NB4 (cell line): Measurements from ENCODE around the gene FGF14.

Experiments
- POLR2A ChIP-seq: IDR thresholded peaks from 2 replicates; pipeline ENCODE4 v1.6.1; 2011; ENCODE audit warnings: mild to moderate bottlenecking; ENCODE audit not compliant: insufficient read length; ENCODE audit errors: extremely low read depth
- TF ChIP-seq, protein P1 (sequence below): IDR thresholded peaks from one replicate; pipeline ENCODE4 v1.5.1; 2012; ENCODE audit warnings: low read depth, low read length

DNA sequence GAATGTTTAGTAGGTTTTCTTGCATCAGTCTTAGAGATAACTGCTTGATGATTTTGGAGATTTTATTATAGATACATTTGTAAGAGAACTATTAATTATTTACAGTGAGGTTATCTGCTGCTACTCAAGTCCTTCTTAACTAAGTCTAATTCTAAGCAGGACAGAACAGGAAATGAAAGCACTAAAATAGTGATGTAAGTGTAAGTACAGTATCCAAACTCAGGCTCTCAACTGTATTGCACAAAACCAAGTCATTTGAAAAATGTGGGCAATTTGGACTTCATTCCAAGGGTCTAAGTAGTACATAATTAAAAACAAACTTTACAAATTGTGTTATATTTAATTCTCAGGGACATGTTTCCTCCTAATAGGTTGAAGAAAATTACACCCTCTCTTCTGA is 532.3 kb downstream of the FGF14 start:
- TF ChIP-seq, protein P1, sequence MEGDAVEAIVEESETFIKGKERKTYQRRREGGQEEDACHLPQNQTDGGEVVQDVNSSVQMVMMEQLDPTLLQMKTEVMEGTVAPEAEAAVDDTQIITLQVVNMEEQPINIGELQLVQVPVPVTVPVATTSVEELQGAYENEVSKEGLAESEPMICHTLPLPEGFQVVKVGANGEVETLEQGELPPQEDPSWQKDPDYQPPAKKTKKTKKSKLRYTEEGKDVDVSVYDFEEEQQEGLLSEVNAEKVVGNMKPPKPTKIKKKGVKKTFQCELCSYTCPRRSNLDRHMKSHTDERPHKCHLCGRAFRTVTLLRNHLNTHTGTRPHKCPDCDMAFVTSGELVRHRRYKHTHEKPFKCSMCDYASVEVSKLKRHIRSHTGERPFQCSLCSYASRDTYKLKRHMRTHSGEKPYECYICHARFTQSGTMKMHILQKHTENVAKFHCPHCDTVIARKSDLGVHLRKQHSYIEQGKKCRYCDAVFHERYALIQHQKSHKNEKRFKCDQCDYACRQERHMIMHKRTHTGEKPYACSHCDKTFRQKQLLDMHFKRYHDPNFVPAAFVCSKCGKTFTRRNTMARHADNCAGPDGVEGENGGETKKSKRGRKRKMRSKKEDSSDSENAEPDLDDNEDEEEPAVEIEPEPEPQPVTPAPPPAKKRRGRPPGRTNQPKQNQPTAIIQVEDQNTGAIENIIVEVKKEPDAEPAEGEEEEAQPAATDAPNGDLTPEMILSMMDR = no peak
- TF ChIP-seq POLR2A = no peak
